Pancreas (tissue), 10 donors: Measurements from ENCODE around the gene RNF121. TPM values are rescaled to one million over a fixed set of nuclear protein-coding genes. Genes with fewer than 3 reads are reported as not detected.
A peak's percentile ranks its signal among the peaks of the same experiment; 100 is the strongest.
"Not testable (repeated sequence)": the region's sequence is repeated elsewhere in the genome, so short reads cannot be mapped to it uniquely, and the experiment has no call there.

Experiments
- ATAC-seq, 4 donors: fragments of 200-7000 bp; cut with Tn5 transposase; one replicate each; pipeline versions ENCODE4 v1.8.0 to v1.9.1; 2020; ENCODE audit warnings: mild to moderate bottlenecking in 4 of 4, moderate library complexity in 4 of 4
- DNase-seq, 6 donors: peaks; one replicate each; pipeline ENCODE4 v3.0.0-alpha.2; 2020
- FAIRE-seq: peaks from 2 replicates; lab custom pipeline; 2012; peaks lifted over from hg19 to GRCh38; lab: Jason Lieb, UNC
- H3K27ac ChIP-seq, 4 donors: fragments of 200-600 bp; sonication (generic); 1 replicate in 3 of 4; 2 replicates in 1 of 4; pipeline versions ENCODE4 v1.5.0 to v1.8.0; 2020
- H3K27me3 ChIP-seq, 4 donors: fragments of 200-600 bp; one replicate each; pipeline ENCODE4 v1.8.0; 2021
- H3K36me3 ChIP-seq, 3 donors: fragments of 200-600 bp; sonication (generic) in 1 of 3; one replicate each; pipeline versions ENCODE4 v1.5.0 to v1.8.0; 2020 to 2021
- H3K4me1 ChIP-seq, 3 donors: fragments of 200-600 bp; one replicate each; pipeline ENCODE4 v1.8.0; 2021
- H3K4me3 ChIP-seq, 4 donors: fragments of 200-600 bp; sonication (generic) in 2 of 4; one replicate each; pipeline versions ENCODE4 v1.5.0 to v1.8.0; 2020 to 2021
- H3K9me3 ChIP-seq, 4 donors: fragments of 200-600 bp; one replicate each; pipeline ENCODE4 v1.8.0; 2021
- WGBS, 2 donors: extraction: QIAGEN DNeasy Blood & Tissue Kit; methylation state at CpG; one replicate each; pipeline ENCODE4 v1.1.7; 2013; 5-methylcytosine and 5-hydroxymethylcytosine counted together
- intact Hi-C, 3 donors: fragments of 100-400 bp; cut with DNase I; formaldehyde crosslinking; loops; one replicate each; pipeline versions ENCODE4 v1.11.1 to v1.14.2; 2022
- polyA plus RNA-seq, 2 donors: library from polyadenylated mRNA; stranded (reverse); fragments of 200-250 nt; gene quantifications; one replicate each; pipeline ENCODE4 v1.2.3, GENCODE V29; 2013
- total RNA-seq, 6 donors: library from RNA; stranded (reverse); fragmentation: NEBNext Ultra II Directional in 4 of 6; extraction: Animal tissue kit (Norgen Biotek cat#: 25700) in 4 of 6; gene quantifications; one replicate each; pipeline versions ENCODE4 v1.2.1 to v1.2.4, GENCODE V29; 2021 to 2023
- TF ChIP-seq, protein P1 (sequence below), 4 donors: fragments of 200-600 bp; sonication (generic) in 3 of 4; IDR thresholded peaks; one replicate each; pipeline versions ENCODE4 v1.5.0 to v1.8.0; 2021; ENCODE audit warnings: antibody characterized with exemption in 4 of 4
- donor health status: healthy with polysubstance abuse.
- donor health status: DM: no; HTN: no; CAD: no; lungs with moderate emphysema.
- donor health status: DM: no; HTN: no; CAD: no.
- donor health status: control.
- donor health status: control.
- donor health status: Bipolar disorder and iron deficiency.
- donor health status: DM: yes; HTN: yes; CAD: no.
- donor health status: DM: no; HTN: no; CAD: no.
- donor health status: DM: no; HTN: no; CAD: no.
- donor health status: DM: yes; HTN: yes; CAD: no.

The RNF121 gene
- total and polyA plus RNA-seq, 8 donors: 10.9 to 20.7 (median 13.8) TPM

DNA sequence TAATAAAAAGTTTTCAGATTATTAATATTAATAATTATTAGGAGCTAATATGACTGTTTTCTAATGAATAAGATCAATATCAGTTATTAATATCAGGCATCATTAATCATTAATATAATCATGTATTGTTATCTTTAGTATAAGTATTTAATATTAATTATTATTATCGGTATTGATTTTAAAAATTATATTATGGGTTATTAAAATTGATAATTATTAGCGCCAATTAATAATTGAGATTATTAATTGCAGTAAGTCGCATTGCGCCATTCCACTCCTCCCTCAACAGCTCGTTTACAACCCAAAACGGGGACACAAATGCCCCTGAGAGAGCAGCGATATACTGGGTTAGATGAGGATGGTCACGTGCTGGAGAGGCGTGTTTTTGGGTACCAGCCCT is 20.6 kb upstream of the RNF121 start:
- no peaks in the 10 kb centered on the region for H3K36me3 ChIP-seq
- no peaks in the 10 kb centered on the region for H3K9me3 ChIP-seq
- ATAC-seq (no peak), DNase-seq (no peak), FAIRE-seq (no peak)
- H3K4me1 ChIP-seq: no peaks in the 10 kb centered on the region
- WGBS, 2 donors: 81% methylated on average over 9 of the region's 9 CpGs
- intact Hi-C loops: no loop called here
- TF ChIP-seq, protein P1, sequence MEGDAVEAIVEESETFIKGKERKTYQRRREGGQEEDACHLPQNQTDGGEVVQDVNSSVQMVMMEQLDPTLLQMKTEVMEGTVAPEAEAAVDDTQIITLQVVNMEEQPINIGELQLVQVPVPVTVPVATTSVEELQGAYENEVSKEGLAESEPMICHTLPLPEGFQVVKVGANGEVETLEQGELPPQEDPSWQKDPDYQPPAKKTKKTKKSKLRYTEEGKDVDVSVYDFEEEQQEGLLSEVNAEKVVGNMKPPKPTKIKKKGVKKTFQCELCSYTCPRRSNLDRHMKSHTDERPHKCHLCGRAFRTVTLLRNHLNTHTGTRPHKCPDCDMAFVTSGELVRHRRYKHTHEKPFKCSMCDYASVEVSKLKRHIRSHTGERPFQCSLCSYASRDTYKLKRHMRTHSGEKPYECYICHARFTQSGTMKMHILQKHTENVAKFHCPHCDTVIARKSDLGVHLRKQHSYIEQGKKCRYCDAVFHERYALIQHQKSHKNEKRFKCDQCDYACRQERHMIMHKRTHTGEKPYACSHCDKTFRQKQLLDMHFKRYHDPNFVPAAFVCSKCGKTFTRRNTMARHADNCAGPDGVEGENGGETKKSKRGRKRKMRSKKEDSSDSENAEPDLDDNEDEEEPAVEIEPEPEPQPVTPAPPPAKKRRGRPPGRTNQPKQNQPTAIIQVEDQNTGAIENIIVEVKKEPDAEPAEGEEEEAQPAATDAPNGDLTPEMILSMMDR (IDR thresholded peaks at IDR 0.05): no peak
- no peak overlapping the region for H3K27ac ChIP-seq
- H3K27me3 ChIP-seq: no peaks in the 10 kb centered on the region
- H3K4me3 ChIP-seq: no peak overlapping the region

DNA sequence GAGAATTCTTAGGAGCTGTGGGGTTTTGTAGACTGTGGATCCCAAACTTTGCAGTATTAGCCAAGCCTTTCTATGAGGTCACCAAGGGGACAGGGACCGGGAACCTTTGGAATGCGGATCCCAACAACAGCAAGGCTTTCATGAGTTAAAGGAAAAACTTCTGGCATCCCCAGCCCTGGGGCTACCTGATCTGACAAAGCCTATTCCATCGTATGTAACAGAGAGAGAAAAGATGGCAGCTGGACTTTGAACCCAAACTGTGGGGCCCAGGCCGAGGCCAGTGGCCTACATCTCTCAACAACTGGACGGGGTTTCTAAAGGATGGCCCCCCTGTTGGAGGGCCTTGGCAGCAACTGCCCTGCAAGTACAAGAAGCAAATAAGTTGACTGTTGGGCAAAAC is 18.1 kb upstream of the RNF121 start:
- DNase-seq, H3K4me1 ChIP-seq, FAIRE-seq, H3K27ac ChIP-seq, ATAC-seq, H3K4me3 ChIP-seq, intact Hi-C loops, H3K27me3 ChIP-seq, H3K9me3 ChIP-seq: not testable (repeated sequence)
- 82% methylated on average over 5 of the region's 5 CpGs for WGBS, 2 donors
- peaks cover 0 to 17% (median 8%) of the 10 kb centered on the region in 3 donors for H3K36me3 ChIP-seq

DNA sequence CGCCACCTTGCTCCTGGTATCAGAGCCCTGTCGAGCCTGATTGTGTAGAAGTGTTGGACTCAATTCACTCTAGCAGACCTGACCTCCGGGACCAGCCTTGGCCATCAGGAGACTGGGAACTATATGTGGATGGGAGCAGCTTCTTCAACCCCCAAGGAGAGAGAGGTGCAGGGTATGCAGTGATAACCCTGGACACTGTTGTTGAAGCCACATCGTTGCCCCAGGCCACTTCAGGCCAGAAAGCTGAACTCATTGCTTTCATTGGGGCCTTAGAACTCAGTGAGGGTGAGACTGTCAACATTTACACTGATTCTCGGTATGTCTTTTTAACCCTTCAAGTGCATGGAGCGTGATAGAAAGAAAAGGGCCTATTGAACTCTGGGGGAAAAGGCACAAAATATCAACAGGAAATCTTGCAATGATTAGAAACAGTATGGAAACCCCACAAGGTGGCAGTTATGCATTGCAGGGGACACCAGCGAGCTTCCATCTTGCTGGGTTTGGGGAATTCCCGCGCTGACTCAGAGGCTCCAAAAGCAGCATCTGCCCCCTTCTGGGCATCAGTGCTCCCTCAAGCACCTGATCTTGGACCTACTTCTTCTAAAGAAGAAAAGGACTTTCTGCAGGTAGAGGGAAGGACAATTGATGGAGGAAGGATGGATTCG is 17.4 kb upstream of the RNF121 start:
- DNase-seq, H3K4me3 ChIP-seq, H3K27ac ChIP-seq, H3K27me3 ChIP-seq, ATAC-seq, H3K4me1 ChIP-seq, FAIRE-seq, H3K9me3 ChIP-seq, intact Hi-C loops: not testable (repeated sequence)
- peaks cover 0 to 19% (median 8%) of the 10 kb centered on the region in 3 donors for H3K36me3 ChIP-seq
- 85 to 86% methylated on average over 10 of the region's 10 CpGs for WGBS, 2 donors

DNA sequence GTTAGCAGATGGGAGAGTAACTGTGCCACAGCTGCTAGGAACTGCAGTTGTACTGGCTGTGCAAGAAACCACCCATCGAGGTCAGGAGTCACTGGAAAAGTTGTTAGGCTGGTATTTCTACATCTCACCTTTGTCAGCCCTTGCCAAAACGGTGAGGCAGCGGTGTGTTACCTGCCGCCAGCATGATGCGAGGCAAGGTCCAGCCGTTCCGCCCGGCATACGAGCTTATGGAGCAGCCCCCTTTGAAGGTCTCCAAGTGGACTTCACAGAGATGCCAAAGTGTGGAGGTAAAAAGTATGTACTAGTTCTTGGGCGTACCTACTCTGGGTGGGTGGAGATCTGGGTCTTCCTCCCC is 16.9 kb upstream of the RNF121 start:
- H3K36me3 ChIP-seq: peaks cover 0 to 19% (median 8%) of the 10 kb centered on the region in 3 donors
- H3K9me3 ChIP-seq, H3K4me3 ChIP-seq, ATAC-seq, H3K4me1 ChIP-seq, H3K27me3 ChIP-seq, FAIRE-seq, intact Hi-C loops, H3K27ac ChIP-seq: not testable (repeated sequence)
- DNase-seq: peak in 1 of 6 donors; percentile 31
- WGBS, 2 donors: 60 to 61% methylated on average over 10 of the region's 10 CpGs

DNA sequence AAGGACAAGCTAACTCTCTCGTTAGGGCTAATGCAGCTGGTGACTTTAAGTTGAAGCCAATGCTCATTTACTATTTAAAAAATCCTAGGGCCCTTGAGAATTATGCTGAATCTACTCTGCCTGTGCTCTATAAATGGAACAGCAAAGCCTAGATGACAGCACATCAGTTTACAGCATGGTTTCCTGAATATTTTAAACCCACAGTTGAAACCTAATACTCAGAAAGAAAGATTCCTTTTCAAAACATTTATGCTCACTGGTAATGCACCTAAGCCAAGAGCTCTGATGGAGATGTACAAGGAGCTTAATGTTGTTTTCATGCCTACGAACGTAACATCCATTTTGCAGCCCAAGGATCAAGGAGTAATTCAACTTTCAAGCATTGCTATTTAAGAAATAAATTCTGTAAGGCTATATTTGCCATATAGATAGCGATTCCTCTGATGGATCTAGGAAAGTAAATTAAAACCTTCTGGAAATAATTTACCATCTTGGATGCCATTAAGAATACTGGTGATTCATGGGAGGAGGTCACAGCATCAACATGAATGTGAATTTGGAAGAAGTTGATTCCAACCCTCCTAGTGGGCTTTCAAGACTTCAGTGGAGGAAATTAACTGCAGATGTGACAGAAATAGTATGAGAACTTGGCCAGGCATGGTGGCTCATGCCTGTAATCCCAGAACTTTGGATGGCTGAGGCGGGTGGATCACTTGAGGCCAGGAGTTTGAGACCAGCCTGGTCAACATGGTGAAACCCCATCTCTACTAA is 14.9 kb upstream of the RNF121 start:
- no peak for DNase-seq
- Histone ChIP-seq H3K4me3 (no peak overlapping the region), H3K4me1 (no peaks in the 10 kb centered on the region), H3K27me3 (no peaks in the 10 kb centered on the region), H3K27ac (no peak overlapping the region), H3K9me3 (no peaks in the 10 kb centered on the region), H3K36me3 (peaks cover 0 to 19% (median 8%) of the 10 kb centered on the region in 3 donors)
- ATAC-seq: no peak
- intact Hi-C loops: no loop called here
- TF ChIP-seq, protein P1 (IDR thresholded peaks at IDR 0.05): no peak
- 94 to 96% methylated on average over 5 of the region's 5 CpGs for WGBS, 2 donors
- FAIRE-seq: no peak

DNA sequence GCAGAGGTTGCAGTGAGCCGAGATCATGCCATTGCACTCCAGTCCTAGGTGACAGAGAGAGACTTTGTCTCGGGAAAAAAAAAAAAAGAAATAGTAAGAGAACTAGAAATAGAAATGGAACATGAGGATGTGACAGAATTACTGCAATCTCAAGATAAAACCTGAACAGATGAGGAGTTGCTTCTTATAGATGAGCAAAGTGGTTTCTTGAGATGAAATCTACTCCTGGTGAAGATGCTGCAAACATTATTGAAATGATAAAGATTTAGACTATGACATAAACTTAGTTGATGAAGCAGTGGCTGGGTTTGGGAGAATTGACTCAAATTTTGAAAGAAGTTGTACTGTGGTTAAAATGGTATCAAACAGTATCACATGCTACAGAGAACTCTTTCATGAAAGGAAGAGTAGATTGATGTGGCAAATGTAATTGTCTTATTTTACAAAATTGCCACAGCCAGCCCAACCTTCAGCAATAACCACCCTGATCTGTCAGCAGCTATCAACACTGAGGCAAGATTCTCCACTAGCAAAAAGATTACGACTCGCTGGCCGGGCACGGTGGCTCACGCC is 14.1 kb upstream of the RNF121 start:
- no peak for ATAC-seq
- Histone ChIP-seq H3K4me1 (no peaks in the 10 kb centered on the region), H3K27ac (no peak overlapping the region), H3K36me3 (peaks cover 0 to 19% (median 8%) of the 10 kb centered on the region in 3 donors), H3K27me3 (no peaks in the 10 kb centered on the region), H3K4me3 (no peak overlapping the region), H3K9me3 (no peaks in the 10 kb centered on the region)
- no peak for DNase-seq
- intact Hi-C loops: no loop called here
- 90 to 94% methylated on average over 7 of the region's 7 CpGs for WGBS, 2 donors
- no peak for FAIRE-seq
- TF ChIP-seq, protein P1 (IDR thresholded peaks at IDR 0.05): no peak
